ENCODE results near the gene KRT38.
"Not testable (repeated sequence)": the region's sequence is repeated elsewhere in the genome, so short reads cannot be mapped to it uniquely, and the experiment has no call there.

KRT38 gene

DNA sequence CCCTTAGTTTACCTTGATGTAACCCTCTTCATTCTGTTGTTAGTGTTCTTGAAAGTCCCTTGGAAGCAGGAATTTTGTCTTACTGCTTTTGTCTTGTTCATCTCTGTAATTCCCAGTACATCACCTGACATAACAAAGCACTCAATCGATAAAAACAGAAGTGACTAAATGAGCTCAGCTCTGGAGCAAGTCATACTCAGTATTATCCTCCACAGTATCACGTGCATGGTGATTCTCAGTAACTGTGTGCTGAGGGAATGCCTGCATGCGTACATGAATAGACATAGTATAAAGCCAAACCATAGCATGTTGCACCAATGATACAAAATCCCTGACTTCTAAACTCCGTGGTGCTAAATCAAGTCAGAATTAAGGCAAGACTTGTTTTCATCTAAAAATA lies 7.2 kb downstream of the KRT38 start:
- in situ Hi-C loops (cut with HindIII; ENCODE audit: low pct_ligation_motif_present, low pct_unique_long_range_greater_than_20kb, low sequenced_read_pairs), result no loop called here
- no peak for DNase-seq

DNA sequence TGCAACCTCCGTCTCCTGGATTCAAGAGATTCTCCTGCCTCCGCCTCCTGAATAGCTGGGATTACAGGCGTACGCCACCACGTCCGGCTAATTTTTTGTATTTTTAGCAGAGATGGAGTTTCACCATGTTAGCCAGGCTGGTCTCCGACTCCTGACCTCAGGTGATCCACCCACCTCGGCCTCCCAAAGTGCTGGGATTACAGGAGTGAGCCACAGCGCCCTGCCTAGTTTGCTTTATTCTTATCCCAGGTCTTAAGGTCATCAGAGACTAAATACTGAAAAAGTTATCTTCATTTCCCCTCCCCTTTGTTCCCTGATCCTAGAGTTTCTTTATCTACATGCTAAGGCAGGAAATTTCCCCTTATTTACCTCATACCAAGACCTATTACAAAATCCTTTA lies 10.4 kb downstream of the KRT38 start:
- DNase-seq; in situ Hi-C loops (cut with HindIII; ENCODE audit: low pct_ligation_motif_present, low pct_unique_long_range_greater_than_20kb, low sequenced_read_pairs): not testable (repeated sequence)

DNA sequence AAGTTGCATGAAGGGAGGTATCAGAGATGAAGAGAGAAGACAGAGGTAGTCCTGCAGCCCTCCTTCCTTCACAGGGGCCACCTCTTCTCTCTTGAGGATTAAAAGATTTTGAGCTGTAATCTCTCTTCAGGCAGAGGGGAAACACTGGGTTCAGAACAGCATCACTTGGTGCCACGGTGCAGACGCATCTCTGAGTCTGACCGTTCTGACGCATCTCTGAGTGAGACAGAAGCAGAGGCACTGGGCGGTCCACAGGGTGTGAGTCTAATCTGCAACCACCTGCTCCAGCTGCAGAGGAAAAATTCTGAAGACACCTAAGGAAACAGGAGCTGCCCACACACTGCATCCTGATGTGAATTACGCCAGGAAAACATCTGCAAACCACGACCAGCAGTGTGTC lies 11.1 kb downstream of the KRT38 start:
- in situ Hi-C loops (cut with HindIII; ENCODE audit: low pct_ligation_motif_present, low pct_unique_long_range_greater_than_20kb, low sequenced_read_pairs), result no loop called here
- no peak for DNase-seq

DNA sequence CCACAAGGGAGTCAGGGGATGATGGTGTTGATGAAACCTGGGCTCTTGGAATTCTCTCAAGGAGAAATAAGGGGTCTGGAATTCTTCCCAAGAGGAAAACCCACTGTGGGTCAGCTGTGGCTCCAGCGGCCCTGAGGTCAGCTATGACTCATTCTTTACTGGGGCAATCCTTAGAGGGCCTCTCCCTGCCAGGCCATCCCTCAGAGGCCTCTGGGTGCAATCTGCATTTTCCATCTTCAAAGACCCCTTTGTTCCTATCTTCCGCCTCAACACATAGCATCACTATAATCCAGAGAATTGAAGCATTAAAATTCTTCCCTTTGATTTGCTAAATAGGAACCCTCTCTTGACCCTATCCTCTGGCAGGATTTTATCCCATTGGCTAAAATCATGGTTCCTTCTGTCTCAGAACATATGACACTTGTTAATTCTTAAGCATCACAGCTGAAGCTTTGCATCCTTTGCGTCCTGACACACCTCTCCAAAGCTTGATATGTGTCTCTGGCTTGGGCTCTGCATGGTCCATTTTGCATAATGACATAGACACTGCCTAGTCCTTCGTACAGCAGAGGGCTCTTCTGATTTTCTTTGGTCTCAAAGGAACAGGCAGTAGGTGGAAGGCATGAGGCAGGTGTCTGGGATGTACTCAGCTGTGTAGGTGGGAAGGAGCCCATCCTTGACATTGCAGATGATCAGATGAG lies 12.0 kb downstream of the KRT38 start:
- in situ Hi-C loops (cut with HindIII; ENCODE audit: low pct_ligation_motif_present, low pct_unique_long_range_greater_than_20kb, low sequenced_read_pairs), result no loop called here
- no peak for DNase-seq

DNA sequence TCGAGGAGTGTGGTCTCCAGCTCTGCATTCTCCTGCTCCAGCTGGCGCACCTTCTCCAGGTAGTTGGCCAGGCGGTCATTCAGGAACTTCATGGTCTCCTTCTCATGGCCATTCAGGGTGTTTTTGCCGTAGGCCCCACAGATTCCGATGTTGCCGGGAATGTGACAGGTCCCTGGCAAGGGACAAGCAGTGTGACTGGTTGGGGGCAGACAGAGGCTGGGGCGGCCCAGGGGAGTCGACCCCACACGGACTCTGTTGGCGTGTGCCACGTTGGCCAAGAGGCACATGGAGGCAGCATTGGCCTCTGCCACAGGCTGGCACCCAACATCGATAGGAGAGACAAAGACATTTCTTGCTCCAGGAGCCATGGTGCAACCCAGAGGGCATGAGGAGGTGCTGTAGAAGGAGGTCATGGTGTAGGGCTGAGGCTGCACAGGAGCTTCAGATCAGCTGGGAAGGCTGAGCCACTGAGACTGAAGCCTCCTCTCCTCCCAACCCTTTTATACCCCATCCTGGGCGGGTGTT lies 16.6 kb downstream of the KRT38 start, which contains the start of gene KRT37:
TSS of gene KRT37 (minus strand) at position 475 of the 525 bp plus-strand sequence. CDS start at position 413, 62 bp downstream.
- DNase-seq, result no peak
- in situ Hi-C loops (cut with HindIII; ENCODE audit: low pct_ligation_motif_present, low pct_unique_long_range_greater_than_20kb, low sequenced_read_pairs), result no loop called here

DNA sequence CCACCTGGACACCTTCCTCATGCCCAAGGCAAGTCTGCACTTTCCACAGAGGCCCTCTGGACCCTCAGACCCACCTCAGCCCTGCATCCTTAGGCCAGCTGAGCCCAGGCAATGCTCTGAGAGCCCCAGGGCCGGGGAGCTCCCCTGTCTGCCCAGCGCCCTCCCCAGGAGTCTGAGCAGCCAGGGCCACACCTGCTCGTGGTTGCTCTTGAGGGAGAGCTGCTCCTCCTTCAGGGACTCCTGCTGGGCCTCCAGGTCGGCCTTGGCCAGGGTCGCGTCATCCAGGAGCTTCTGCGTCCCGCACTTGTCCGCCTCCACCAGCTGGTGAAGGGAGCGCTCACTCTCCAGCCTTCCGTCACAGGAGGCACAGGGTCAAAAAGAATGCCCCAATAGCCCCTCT lies 18.2 kb downstream of the KRT38 start:
- in situ Hi-C loops (cut with HindIII; ENCODE audit: low pct_ligation_motif_present, low pct_unique_long_range_greater_than_20kb, low sequenced_read_pairs); DNase-seq: not testable (repeated sequence)

DNA sequence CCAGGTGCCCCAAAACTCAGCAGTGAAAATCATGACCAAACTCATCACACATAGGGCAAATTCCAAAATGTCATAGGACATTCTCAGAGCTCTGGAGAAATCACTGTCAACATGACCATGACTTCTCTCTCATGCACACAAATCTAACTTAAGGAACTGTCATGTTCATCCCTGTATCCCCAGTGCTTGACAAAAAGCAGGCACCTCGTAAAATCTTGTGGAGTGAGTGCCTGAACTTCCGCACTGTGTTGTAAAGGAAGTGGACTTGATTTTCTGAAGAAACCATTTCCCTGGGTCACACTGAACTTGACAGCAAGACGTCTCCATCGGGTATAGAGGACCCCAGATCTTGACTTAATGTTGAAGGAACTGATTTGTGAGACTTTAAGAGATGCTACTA lies 19.2 kb downstream of the KRT38 start:
- DNase-seq, result no peak
- in situ Hi-C loops (cut with HindIII; ENCODE audit: low pct_ligation_motif_present, low pct_unique_long_range_greater_than_20kb, low sequenced_read_pairs), result no loop called here

DNA sequence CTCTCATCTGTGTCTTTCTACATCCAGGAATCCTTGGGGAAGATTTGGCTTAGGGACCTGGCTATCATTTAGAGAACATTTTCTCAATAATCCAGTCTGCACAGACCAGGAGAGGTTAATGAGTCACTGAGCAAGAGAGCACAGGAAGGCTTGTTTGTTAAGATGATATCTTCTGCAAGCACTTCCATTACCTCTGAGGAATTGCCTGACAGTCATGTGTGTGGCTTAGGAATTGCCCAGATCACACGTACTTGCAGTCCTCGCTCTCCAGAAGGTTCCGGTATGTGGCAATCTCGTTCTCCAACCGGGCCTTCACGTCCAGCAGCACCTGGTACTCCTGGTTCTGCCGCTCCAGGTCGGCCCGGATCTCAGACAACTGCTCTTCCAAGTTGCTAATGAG lies 19.7 kb downstream of the KRT38 start:
- in situ Hi-C loops (cut with HindIII; ENCODE audit: low pct_ligation_motif_present, low pct_unique_long_range_greater_than_20kb, low sequenced_read_pairs), result no loop called here
- DNase-seq, result no peak

DNA sequence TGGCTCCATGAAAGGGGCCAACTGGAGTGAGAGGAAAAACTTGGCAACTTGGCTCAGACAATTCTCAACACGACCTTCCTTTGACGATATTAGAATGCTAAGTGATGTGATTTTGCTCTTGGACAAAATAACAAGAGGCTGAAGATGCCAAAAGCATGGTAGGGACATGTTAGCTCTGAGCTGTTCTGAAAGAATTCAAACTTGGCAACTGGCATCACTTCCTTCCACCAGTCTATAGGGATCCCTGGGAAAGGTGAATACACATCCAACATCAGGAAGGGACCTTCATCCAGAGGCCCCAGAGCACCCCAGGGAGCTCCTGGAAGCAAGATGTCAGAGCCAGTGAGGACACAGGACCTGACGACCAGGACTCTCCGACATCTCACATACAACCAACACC lies 20.6 kb downstream of the KRT38 start:
- no peak for DNase-seq
- in situ Hi-C loops (cut with HindIII; ENCODE audit: low pct_ligation_motif_present, low pct_unique_long_range_greater_than_20kb, low sequenced_read_pairs), result no loop called here

DNA sequence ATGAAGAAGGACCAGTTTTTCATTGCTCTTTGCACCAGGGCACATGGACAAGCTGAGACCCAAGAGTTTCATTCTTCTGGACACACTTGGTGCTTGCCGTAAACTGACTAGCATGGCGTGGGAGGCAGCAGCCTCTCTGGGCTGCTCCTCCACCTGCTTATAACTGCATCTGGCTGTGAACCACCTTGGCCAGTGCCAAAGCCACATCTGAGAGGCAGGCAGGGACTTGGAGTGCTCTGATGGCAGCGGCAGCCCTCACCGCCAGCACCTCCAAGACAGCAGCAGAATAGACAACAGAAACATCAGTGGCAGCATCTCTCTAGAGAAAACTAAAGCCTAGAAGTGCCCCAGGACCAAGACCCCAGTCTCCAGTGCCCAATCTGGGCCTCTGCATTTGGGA lies 21.1 kb downstream of the KRT38 start:
- in situ Hi-C loops (cut with HindIII; ENCODE audit: low pct_ligation_motif_present, low pct_unique_long_range_greater_than_20kb, low sequenced_read_pairs), result no loop called here
- DNase-seq, result no peak

DNA sequence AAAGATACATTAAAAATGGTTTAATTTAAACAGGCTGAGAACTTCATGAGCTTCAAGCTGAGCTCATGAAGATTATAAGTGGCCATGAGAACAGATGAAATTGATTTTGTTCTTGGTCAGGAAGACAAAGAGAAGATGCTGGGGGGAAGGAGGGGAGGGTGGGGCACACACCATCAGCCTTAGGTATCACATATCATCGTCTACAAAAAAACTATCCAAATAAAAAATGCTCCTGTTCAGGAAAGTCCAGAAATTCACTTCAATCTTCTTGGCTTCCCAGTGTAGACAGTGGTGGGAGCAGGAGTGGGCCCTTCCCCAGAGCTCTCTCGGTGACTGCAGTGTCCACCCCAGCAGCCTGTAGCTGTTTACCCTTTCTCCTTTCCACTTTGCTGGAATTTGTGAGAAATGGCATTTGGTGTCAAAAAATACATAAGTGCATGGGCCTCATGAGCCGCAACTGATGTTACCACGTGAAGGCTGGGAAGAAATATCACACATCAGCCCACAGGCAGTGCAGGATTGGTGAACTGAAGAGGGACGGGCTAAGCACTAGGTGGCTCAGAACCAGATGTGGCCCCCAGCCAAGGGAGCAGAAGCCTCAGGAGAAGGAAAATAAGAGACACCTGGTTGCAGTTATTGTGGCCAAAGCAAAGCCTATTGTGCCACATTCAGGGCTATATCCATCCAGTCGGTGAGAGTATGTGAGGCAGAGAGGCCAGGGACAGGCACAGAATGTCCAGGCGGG lies 22.5 kb downstream of the KRT38 start:
- no peak for DNase-seq
- in situ Hi-C loops (cut with HindIII; ENCODE audit: low pct_ligation_motif_present, low pct_unique_long_range_greater_than_20kb, low sequenced_read_pairs), result no loop called here

DNA sequence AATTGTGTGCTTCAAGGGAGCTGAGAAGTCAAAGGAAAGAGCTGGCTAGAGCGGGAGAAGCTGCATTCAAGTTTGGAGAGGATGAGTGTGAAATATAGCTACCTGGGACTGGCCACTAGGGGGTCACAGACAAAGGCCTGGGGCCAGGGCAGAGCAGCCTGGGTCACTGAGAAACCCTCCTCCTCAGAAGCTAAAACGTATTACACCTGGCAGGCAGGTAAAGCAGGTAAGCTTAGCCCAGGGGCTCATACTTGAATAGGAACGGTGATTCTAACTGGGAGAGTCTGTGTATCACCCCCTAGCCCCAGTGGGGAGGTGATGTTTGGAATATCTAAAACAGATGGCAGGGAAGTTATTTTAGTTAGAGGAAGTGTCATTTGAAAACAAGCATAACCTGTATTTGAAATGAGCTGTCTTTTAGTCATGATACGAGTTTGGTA lies 23.2 kb downstream of the KRT38 start:
- in situ Hi-C loops (cut with HindIII; ENCODE audit: low pct_ligation_motif_present, low pct_unique_long_range_greater_than_20kb, low sequenced_read_pairs), result no loop called here
- DNase-seq, result no peak

DNA sequence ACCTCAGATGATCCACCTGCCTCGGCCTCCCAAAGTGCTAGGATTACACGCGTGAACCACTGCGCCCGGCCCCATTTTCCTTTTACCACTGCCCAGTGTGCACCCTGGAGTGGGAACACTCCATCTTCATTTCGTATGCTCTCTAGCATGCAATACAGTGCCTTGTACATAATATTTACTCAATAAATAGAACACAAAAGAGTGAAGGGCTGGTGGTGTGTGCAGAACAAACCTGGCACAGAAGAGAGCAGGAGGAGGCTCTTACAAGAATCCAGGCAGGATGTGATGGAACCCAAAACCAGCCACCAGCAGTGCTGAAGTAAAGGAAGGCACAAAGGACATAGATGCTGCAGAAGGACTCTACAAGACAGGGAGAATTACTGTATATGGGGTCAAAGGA lies 23.7 kb downstream of the KRT38 start:
- in situ Hi-C loops (cut with HindIII; ENCODE audit: low pct_ligation_motif_present, low pct_unique_long_range_greater_than_20kb, low sequenced_read_pairs), result no loop called here

DNA sequence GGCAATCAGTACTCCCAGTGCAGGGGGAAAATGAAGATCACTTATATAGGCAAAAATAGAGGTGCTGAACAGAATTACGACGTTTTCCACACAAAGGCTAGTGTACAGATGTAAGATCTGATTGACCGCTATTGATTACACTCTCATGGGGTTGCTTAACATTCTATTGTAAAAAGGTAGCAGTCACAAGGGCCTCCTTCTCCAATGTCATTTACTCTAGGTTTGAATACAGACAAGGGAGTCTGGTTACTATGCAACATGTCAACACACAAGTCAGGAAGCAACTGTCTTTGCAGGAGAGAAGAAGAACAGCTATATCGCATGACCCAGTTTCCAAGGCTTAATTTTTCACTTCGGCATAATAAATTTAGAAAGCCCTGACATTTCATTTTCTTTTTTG lies 24.3 kb downstream of the KRT38 start:
- DNase-seq, result no peak
- in situ Hi-C loops (cut with HindIII; ENCODE audit: low pct_ligation_motif_present, low pct_unique_long_range_greater_than_20kb, low sequenced_read_pairs), result no loop called here

More for the DNA sequence above, 23.7 kb downstream of the KRT38 start:
- no peak for DNase-seq

DNA sequence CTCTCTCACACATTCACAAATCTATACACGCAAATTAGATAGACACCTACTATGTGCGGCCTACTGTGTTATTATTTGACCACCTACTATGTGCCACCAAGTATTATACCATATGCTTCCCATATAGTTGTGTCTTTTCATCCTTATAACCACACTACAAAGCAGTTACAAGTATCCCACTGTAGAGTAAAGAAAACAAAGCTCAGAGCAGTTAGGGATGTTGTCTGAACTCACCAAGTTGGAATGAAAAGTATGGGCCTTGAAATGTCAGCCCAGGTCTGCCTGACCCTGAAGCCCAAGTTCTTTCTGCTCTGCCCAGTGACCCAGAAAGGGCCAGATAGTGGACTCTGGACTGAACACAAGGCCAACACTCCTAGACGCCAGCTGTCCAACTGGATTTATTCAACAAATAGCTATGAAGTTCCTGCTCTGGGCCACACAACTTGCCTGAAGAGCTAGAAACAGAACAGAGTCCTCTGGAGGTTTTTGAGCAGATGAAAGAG lies 24.9 kb downstream of the KRT38 start:
- in situ Hi-C loops (cut with HindIII; ENCODE audit: low pct_ligation_motif_present, low pct_unique_long_range_greater_than_20kb, low sequenced_read_pairs), result no loop called here
- peak; percentile 61 for DNase-seq

DNA sequence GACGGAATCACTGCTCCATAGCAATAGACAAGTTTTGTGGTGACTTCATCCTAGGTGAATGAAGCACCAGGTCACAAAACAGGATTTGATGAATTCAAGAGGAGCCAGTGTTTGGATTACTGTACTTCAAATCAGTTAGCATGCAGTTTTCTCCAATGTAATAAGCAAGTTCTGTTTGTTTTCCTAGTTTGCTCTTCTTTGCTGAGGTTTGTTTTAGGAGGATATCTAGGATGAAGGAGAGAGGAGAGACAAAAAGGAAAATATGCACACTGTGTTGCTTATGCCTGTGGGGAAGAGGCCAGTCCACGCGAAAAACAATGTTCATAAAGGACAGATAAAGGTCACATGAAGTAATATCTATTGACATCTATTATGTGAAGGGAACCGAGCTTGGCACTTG lies 25.4 kb downstream of the KRT38 start:
- no peak for DNase-seq
- in situ Hi-C loops (cut with HindIII; ENCODE audit: low pct_ligation_motif_present, low pct_unique_long_range_greater_than_20kb, low sequenced_read_pairs), result no loop called here

DNA sequence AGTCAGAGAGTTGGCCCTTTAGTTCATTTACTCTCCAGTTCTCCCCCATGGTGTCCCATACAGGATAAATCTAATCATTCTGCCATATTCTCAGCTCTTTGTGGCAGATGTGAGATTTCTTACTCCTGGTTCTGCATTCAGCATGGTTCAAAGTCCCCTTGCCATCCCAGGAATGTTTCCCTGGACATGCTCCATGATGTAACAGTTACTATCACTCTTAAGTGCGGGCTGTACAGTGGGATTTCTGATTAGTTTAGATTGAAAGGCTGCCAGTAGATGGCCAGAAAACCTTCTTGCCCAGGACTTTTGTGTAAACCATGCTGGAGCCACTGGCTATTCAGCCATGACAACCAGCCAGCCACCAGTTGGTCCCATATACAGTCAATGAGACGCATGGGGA lies 26.8 kb downstream of the KRT38 start:
- DNase-seq, result peak; percentile 15
- in situ Hi-C loops (cut with HindIII; ENCODE audit: low pct_ligation_motif_present, low pct_unique_long_range_greater_than_20kb, low sequenced_read_pairs), result no loop called here

DNA sequence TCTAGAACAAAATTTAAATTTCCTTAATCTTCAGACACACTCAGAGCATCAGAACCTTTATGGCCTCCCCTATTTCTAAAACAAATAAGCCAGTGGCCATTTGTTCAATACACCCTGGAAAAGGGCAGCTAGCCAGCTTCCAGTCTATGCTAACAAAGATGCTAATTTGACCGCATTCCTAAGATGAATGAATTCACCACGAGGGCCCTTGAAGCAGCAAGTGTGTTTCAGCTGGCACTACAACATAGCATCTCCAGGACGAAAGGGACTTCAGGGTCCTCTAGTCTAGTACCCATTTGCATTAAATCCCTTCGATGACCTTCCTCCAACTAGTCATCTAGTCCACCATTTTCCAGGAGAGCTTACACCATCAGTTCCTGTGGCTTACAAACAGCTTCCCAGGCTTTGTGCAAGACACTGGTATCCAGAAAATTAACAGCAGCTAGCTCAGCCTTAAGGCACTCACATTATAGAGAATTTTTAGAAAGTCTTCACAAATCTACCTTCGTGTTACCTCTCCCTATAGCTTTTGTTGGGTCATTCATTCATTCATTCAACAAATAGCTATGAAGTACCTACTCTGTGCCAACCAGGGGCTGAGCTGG lies 27.3 kb downstream of the KRT38 start:
- in situ Hi-C loops (cut with HindIII; ENCODE audit: low pct_ligation_motif_present, low pct_unique_long_range_greater_than_20kb, low sequenced_read_pairs), result no loop called here
- no peak for DNase-seq

DNA sequence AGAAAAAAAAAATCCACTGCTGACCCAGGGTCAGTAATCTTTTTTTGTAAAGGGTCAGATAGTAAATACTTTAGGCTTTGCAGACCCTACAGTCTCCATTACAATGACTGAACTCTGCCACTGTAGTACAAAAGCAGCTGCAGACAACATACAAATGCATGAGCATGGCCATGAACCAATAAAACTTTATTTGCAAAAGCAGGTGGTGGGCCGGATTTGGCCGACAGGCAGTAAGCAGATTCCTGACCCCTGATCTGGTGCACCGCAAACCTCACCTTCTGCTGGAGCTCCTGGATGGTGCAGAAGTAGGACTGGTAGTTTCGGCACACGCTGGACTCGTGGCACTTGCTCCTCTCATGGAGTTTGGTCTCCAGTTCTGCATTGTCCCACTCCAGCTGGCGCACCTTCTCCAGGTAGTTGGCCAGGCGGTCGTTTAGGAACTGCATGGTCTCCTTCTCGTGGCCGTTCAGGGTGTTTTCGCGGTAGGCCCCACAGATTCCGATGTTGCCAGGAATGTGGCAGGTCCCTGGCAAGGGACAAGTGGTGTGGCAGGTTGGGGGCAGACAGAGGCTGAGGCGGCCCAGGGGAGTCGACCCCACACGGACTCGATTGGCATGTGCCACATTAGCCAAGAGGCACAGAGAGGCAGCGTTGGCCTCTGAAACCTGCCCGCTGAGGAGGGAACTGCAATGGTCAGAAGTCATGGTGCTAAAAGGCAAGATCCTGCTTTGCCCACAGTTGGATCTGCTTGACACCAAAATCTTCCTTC lies 29.5 kb downstream of the KRT38 start:
- no peak for DNase-seq
- in situ Hi-C loops (cut with HindIII; ENCODE audit: low pct_ligation_motif_present, low pct_unique_long_range_greater_than_20kb, low sequenced_read_pairs), result no loop called here

Data from ACHN (cell line).